IPS-11a (cell line): Measurements from ENCODE around the gene ZBTB8A.
"Not testable (repeated sequence)": the region's sequence is repeated elsewhere in the genome, so short reads cannot be mapped to it uniquely, and the experiment has no call there.

Source experiments
- H3K4me3 ChIP-seq: one replicate; pipeline ENCODE4 v1.5.1; 2013; ENCODE audit warnings: low read depth, low read length, control low read depth

ZBTB8A gene

GRCh38 chr1:32536117-32536516 is 3.1 kb upstream of the ZBTB8A start:
- no peak overlapping the region for H3K4me3 ChIP-seq

- no peak overlapping the region for H3K4me3 ChIP-seq
Measured at GRCh38 chr1:32536764-32537163, 2.5 kb upstream of the ZBTB8A start.

DNA sequence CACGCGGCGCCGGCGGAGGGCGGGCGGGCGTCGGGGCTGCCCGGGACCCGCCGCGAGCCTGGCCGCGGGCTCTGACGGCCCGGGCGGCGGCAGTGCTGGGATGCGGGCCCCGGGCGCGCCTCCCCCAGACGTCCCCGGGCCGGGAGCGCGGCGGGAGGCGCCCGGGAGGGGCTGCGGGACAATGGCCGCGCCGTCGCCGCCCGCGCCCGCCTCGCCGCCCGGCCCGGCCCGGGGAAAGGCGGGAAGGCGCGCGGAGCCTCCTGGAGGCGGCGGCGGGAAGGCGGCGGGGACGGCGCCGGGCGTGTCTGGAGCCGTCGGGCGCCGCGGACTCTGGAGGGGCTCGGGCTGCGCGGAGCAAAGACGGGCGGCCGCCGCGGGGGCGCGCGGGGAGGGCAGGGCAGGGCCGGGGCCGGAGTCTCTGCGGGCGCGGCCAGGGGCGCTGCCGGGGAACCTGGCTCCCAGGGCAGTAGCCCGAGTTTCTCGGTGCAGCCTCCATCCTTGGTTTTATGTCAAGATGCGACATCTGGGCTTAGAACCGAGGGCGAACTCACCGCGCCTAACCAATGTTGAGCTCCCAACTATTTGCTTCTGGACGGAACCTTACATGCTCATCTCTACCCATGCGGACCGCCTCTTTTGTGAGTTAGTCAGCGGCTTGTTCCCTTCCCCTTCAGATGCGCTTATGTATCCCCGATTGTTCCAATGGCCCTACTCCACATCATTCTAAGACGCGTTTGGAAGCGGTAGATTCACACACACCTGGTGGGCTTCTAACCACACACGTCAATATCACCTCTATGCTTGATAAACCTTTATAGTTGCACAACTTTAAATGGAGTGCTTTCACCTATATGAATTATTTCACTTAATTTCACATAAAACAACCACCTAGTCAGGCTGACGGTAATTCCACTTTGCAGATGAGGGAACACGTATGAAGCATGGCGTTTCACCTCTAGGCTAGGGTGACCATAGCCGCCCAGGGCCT is 651 bp downstream of the ZBTB8A start:
- peak overlapping the region; percentile 85 for H3K4me3 ChIP-seq

DNA sequence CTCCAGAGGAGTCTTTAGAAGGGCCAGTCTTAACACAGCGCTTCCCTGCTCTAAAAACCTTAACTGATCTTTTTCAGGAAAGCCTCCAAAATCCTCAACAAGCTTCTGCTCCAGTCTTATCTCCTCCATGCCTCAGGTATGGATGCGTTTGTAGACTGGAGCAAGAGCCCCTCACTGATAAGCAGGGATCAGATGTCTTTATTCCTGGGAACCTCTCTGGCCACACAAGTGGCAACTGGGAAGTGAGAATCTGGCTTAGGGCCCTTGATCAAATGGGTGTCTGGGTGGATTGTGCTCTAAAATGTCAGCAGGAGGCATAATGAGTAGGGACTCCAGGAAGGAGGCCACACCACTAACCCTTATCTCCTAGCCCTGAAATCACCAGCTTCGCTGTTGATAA is 1.4 kb downstream of the ZBTB8A start:
- peak overlapping the region; percentile 85 for H3K4me3 ChIP-seq

GRCh38 chr1:32541064-32541566 is 1.9 kb downstream of the ZBTB8A start:
- no peak overlapping the region for H3K4me3 ChIP-seq

DNA sequence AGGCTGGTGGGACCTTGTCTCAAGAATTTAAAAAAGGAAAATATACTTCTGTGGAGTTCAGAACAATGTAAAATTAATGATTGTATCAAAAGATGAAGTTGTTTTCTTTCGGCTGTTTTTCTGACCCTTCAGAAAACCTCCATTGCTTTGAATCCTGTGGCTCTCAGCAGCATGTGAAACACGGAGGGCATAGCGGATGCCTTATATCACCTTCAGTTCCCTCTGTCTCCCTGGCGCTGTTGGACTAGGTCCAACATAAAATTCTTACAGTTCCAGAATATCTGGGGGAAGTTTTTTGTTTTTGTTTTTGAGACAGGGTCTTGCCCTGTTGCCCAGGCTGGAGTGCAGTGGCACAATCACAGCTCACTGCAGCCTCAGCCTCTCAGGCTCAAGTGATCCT is 7.4 kb downstream of the ZBTB8A start:
- no peak overlapping the region for H3K4me3 ChIP-seq

DNA sequence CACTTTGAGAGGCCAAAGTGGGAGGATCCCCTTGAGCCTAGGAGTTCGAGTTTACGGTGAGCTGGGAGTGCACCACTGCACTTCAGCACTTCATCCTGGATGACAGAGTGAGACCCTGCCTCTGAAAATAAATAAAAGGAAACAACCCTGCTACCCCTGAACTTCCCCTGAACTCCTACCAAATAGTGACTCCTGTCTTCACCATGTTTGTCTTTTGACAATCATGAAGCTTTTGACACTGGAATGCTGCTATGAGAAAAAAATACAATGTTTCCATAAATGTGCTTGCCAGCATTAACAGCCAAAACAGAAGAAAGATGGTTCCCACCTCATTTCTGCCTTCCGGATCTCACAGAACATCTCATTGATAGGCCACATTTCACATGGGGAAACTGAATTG is 10.4 kb downstream of the ZBTB8A start:
- H3K4me3 ChIP-seq, result no peak overlapping the region

- H3K4me3 ChIP-seq, result no peak overlapping the region
Measured at GRCh38 chr1:32554288-32554687, 15.1 kb downstream of the ZBTB8A start.

- not testable (repeated sequence) for H3K4me3 ChIP-seq
Measured at GRCh38 chr1:32557035-32557434, 17.8 kb downstream of the ZBTB8A start.

DNA sequence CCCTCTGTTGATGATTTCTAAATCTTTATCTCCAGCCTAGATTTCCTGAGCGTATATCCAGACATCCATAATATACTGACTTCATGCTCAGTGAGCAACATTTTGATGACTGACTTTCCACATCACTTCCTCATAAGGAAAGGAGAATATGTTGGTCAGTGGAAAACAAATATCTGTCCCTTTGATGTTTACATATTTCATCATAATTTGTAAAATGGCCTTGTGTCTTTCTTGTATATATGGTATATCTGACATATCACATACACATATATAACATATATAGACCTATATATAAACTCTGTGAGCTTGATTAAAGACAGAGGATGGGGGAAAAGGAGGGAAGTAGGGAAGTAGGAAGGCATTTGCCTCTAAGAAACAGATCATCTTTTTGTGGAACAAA is 18.6 kb downstream of the ZBTB8A start:
- H3K4me3 ChIP-seq, result no peak overlapping the region

DNA sequence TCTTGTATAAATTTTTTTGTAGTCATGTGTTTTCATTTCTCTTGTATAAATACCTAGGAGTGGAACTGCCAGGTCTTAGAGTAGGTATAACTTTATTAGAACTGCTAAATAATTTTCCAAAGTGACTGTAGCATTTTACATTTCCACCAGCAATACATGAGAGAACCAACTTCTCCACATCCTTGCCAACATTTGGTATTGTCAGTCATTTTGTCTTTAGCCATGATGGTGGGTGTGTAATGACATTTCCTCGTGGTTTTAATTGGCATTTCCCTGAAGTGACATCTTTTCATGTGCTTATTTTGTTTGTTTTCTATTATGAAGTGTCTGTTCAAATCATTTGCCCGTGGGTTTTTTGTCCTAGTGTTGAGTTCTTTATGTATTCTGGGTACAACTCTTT is 29.7 kb downstream of the ZBTB8A start:
- no peak overlapping the region for H3K4me3 ChIP-seq

DNA sequence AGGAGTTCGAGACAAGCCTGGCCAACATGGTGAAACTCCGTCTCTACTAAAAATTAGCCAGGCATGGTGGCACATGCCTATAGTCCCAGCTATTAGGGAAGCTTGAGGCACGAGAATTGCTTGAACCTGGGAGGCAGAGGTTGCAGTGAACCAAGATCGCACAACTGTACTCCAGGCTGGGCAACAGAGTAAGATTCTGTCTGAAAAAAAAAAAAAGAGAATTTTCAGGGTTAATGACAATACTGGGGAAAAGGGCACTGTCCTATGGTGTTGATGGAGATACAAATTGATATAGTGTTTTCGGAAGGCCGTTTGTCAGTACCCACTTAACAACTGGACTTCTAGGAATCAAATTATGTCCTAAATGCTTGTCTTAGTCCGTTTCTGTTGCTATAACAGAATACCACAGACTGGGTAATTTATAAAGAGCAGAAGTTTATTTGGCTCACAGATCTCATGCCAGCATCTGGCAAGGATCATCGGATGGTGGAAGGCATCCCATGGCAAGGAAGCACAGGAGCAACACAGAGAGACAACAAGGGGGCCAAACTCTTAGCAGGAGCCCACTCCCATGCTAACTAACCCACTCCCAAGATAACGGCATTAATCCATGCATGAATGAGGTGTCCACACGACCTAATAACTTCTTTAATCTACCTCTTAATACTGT is 41.3 kb downstream of the ZBTB8A start:
- no peak overlapping the region for H3K4me3 ChIP-seq

DNA sequence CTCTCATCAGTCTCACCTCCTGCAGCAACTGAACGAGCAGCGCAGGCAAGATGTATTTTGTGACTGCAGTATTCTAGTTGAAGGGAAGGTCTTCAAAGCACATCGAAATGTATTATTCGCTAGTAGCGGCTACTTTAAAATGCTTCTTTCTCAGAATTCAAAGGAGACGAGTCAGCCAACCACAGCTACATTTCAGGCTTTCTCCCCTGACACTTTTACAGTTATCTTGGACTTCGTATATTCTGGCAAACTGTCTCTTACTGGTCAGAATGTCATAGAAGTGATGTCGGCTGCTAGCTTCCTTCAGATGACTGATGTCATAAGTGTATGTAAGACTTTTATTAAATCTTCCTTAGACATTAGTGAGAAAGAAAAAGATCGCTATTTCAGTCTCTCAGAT is 53.7 kb downstream of the ZBTB8A start:
- no peak overlapping the region for H3K4me3 ChIP-seq

DNA sequence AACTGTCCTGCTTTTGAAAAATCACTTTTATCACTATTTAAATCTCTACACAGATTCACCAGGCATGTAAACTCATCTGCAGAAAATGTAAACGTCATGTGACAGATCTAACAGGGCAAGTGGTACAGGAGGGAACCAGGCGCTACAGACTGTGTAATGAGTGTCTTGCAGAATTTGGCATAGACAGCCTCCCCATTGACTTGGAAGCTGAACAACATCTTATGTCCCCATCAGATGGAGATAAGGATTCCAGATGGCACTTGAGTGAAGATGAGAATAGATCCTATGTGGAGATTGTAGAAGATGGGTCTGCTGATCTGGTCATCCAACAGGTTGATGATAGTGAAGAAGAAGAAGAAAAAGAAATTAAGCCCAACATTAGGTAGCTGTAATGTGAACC is 60.8 kb downstream of the ZBTB8A start:
- no peak overlapping the region for H3K4me3 ChIP-seq

GRCh38 chr1:32605711-32606424 is 66.6 kb downstream of the ZBTB8A start:
- H3K4me3 ChIP-seq, result no peak overlapping the region

GRCh38 chr1:32606565-32607371 is 67.5 kb downstream of the ZBTB8A start:
- no peak overlapping the region for H3K4me3 ChIP-seq

DNA sequence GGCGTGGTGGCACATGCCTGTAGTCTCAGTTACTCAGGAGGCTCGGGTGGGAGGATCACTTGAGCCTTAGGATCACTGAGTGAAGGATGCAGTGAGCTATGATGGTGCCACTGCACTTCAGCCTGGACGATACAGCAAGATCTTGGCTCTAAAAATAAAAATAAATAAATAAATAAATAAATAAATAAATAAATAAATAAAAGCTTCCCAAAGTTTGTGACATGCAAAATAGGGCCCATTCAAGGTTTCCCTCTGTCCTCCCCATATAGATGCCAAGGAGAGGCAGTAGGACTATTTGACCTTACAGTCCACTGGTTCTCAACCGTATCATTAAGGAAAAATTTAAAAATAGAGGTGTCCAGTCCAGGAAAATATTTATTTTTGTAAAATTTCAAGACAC is 70.0 kb downstream of the ZBTB8A start:
- no peak overlapping the region for H3K4me3 ChIP-seq

DNA sequence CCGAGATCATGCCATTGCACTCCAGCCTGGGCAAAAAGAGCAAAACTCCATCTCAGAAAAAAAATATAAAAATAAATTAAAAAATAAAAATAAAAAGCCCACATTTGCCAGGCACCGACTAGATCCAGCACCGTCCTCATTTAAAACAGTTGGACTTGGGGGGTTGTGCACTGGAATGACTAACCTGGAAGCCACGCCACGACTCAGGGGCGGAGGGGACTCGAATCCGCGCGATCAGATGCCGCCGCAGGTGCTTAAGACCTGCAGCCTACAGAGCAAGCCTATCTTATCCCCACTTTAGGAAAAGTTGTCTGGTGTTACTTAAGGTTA is 72.6 kb downstream of the ZBTB8A start:
- peak overlapping the region; percentile 46 for H3K4me3 ChIP-seq

DNA sequence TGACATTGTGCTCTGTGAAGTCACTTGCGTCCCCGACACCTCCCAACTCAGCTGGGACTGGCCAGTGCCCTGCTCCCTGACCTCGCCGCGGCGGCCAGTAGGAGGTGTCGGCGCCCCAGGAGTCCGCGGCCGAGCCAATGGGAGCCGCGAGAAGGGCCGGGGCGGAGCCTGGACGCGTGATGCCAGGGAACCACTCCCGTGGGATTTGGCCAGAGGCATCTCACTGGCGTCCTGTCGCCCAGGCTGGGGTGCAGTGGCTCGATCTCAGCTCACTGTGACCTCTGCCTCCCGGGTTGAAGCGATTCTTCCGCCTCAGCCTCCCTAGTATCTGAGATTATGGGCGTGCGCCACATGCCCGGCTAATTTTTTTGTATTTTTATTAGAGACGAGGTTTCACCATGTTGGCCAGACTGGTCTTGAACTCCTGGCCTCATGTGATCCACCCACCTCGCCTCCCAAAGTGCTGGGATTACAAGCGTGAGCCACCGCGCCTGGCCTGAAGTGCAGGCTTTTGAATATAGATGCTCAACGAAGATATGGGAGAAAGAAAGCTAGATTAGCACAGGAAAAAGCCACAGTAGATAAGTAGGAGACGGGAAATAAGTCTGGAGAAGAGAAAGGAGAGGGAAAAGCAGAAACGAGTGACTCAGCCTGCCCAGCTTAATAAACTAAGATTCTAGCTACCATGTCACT is 73.1 kb downstream of the ZBTB8A start:
- peak overlapping the region; percentile 46 for H3K4me3 ChIP-seq

DNA sequence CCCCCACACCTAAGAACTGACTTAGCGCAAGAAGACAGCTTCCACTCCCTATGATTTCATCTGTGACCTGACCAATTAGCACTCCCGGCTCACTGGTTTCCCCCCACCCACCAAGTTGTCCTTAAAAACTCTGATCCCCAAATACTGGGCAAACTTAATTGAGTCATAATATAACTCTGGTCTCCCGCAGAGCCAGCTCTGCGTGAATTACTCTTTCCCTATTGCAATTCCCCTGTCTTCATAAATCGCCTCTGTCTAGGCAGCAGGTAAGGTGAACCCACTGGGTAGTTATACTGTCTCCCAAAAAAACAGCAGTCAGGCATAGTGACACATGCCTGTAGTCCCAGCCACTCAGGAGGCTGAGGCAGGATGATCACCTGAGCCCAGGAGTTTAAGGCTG is 74.2 kb downstream of the ZBTB8A start:
- H3K4me3 ChIP-seq, result no peak overlapping the region
